ENCODE data around the gene NPAS4. TPM values are rescaled to one million over a fixed set of nuclear protein-coding genes. Genes with fewer than 3 reads are reported as not detected.

Gene NPAS4
- total and polyA plus RNA-seq, 4 experiments from 2014 or later = not detected

DNA sequence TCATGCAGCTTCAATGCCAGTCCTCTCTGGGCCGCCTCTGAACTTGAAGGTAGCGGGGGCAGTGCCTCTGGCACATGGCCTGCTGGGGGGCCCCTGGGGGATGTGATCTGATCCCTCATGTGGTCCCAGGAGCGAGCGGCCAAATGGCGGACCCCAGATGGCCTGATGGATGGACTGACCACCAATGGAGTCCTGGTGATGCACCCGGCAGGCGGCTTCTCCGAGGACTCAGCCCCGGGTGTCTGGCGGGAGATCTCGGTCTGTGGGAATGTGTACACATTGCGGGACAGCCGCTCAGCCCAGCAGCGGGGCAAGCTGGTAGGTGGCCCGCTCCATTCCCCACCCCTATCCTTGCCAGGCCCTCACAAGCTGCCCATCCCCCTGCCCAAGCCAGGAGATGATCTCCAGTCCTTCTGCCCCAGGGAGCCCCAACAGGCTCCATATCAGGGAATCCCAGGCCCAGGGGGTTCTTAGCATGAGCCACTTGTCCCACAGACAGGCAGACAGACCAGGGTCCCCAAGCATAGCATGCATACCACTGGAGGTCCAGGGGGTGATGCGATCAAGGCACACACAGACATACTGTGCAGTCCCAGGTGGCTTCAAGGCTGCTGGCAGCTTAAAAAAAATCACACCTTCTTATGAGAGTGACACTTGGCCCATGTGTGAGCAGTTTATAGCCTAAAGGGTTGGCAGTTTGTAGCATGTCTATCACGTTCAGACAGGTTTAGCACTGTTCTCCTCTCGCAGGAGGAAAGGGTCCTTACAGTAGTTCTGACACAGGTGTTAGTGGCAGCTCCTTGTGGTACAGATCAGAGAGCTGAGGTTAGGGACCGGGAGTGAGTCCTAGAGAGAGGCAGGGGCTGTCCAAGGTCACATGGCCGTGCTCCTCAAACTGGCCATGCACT is 53.0 kb downstream of the NPAS4 start:
- Histone ChIP-seq H3K4me1 (ENCODE audit: insufficient read depth, low read length) (no peaks in the 10 kb centered on the region), H3K36me3 (ENCODE audit: insufficient read depth, low read length) (peaks cover 9% of the 10 kb centered on the region), H3K27ac (ENCODE audit: low read depth, low read length) (no peak overlapping the region), H3K27me3 (ENCODE audit: insufficient read depth, low read length) (no peaks in the 10 kb centered on the region), H3K4me3 (ENCODE audit: low read length in 2 of 2) (no peak overlapping the region), H3K9me3 (ENCODE audit: control insufficient read depth in 1 of 2, low read length in 2 of 2) (no peaks in the 10 kb centered on the region)
- no peaks in the 10 kb centered on the region for H3K9me3 Mint-ChIP-seq
- peak overlapping the region in 2 of 7 donors; percentile 23 to 81 for H3K27ac Mint-ChIP-seq
- ChIA-PET CTCF (ENCODE audit: partially characterized antibody) (interaction anchor here (1.7 kb wide), 1 partner anchor 35 kb away, joined by 3 read pairs; the partner anchor contains the start of gene MRPL11), POLR2A (ENCODE audit: partially characterized antibody) (no interaction called here)
- intact Hi-C loops (cut with micrococcal nuclease) = no loop called here
- no peaks in the 10 kb centered on the region for H3K27me3 Mint-ChIP-seq
- H3K36me3 Mint-ChIP-seq = peaks cover 5 to 8% of the 10 kb centered on the region in 2 donors
- H3K4me1 Mint-ChIP-seq = peaks cover 1 to 18% (median 4%) of the 10 kb centered on the region in 4 donors
- no peak overlapping the region for H3K4me3 Mint-ChIP-seq
- no peak for DNase-seq

DNA sequence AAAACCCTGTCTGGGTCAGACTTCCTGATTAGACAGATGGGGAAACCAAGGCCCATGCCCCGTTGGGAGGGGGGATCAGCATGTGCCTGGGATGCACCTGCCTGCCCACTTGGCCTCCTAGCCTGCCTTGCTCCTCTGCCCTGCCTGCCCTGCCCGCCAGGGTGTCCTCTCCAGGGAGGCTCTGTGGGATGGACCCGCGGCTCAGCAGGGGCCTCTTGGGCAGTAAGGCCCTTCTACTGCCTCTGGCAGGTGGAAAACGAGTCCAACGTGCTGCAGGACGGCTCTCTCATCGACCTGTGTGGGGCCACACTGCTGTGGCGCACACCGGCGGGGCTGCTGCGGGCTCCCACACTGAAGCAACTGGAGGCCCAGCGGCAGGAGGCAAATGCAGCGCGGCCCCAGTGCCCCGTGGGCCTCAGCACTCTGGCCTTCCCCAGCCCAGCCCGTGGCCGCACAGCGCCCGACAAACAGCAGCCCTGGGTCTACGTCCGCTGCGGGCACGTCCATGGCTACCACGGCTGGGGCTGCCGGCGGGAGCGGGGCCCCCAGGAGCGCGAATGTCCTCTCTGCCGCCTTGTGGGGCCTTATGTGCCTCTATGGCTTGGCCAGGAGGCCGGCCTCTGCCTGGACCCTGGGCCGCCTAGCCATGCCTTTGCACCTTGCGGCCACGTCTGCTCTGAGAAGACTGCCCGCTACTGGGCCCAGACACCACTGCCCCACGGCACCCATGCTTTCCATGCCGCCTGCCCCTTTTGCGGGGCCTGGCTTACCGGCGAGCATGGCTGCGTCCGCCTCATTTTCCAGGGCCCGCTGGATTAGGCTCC is 54.7 kb downstream of the NPAS4 start:
- H3K36me3 Mint-ChIP-seq = peaks cover 5 to 15% of the 10 kb centered on the region in 2 donors
- DNase-seq = no peak
- Histone ChIP-seq H3K9me3 (ENCODE audit: control insufficient read depth in 1 of 2, low read length in 2 of 2) (no peaks in the 10 kb centered on the region), H3K27me3 (ENCODE audit: insufficient read depth, low read length) (no peaks in the 10 kb centered on the region), H3K36me3 (ENCODE audit: insufficient read depth, low read length) (peaks cover 9% of the 10 kb centered on the region), H3K4me1 (ENCODE audit: insufficient read depth, low read length) (peaks cover 11% of the 10 kb centered on the region), H3K27ac (ENCODE audit: low read depth, low read length) (no peak overlapping the region), H3K4me3 (ENCODE audit: low read length in 2 of 2) (no peak overlapping the region)
- no peaks in the 10 kb centered on the region for H3K9me3 Mint-ChIP-seq
- H3K4me1 Mint-ChIP-seq = peaks cover 8 to 30% (median 11%) of the 10 kb centered on the region in 4 donors
- H3K27me3 Mint-ChIP-seq = no peaks in the 10 kb centered on the region
- ChIA-PET POLR2A (ENCODE audit: partially characterized antibody) (no interaction called here), CTCF (ENCODE audit: partially characterized antibody) (no interaction called here)
- intact Hi-C loops (cut with micrococcal nuclease) = no loop called here
- no peak overlapping the region for H3K27ac Mint-ChIP-seq
- no peak overlapping the region for H3K4me3 Mint-ChIP-seq

Other genes with a start within 250 kb of the NPAS4 start
- gene KLC2, start 163.3 kb upstream of the NPAS4 start, total RNA-seq = 10 to 100 TPM; 33.6 to 34.0 TPM
- 1 to 10 TPM; 1.7 to 7.3 TPM for gene KLC2, start 163.3 kb upstream of the NPAS4 start, polyA plus RNA-seq
- 10 to 100 TPM; 76.4 to 79.4 TPM for gene RAB1B, start 152.4 kb upstream of the NPAS4 start, total RNA-seq
- 10 to 100 TPM in 1 of 2 donors, 1 to 10 TPM in 1; 9.7 to 15.2 TPM for gene RAB1B, start 152.4 kb upstream of the NPAS4 start, polyA plus RNA-seq
- 1 to 10 TPM; 1.4 to 1.8 TPM for gene CNIH2, start 142.9 kb upstream of the NPAS4 start, total RNA-seq
- gene CNIH2, start 142.9 kb upstream of the NPAS4 start, polyA plus RNA-seq = not detected
- 10 to 100 TPM; 40.4 to 45.1 TPM for gene YIF1A, start 131.9 kb upstream of the NPAS4 start, total RNA-seq
- gene YIF1A, start 131.9 kb upstream of the NPAS4 start, polyA plus RNA-seq = 10 to 100 TPM; 53.4 to 77.5 TPM
- not detected for gene TMEM151A, start 129.1 kb upstream of the NPAS4 start, total RNA-seq
- not detected for gene TMEM151A, start 129.1 kb upstream of the NPAS4 start, polyA plus RNA-seq
- under 1 TPM in 1 of 2 experiments, not detected in 1; 0.12 TPM for gene CD248, start 104.0 kb upstream of the NPAS4 start, total RNA-seq
- gene CD248, start 104.0 kb upstream of the NPAS4 start, polyA plus RNA-seq = under 1 TPM in 1 of 2 donors, not detected in 1; 0.18 TPM
- 10 to 100 TPM in 1 of 2 experiments, 1 to 10 TPM in 1; 5.8 to 10.1 TPM for gene RIN1, start 84.6 kb upstream of the NPAS4 start, total RNA-seq
- gene RIN1, start 84.6 kb upstream of the NPAS4 start, polyA plus RNA-seq = 1 to 10 TPM; 2.1 to 4.9 TPM
- 10 to 100 TPM; 49.8 to 50.8 TPM for gene BRMS1, start 75.9 kb upstream of the NPAS4 start, total RNA-seq
- gene BRMS1, start 75.9 kb upstream of the NPAS4 start, polyA plus RNA-seq = 10 to 100 TPM; 70.3 to 78.7 TPM
- 1 to 10 TPM; 9.7 to 9.8 TPM for gene B4GAT1, start 73.4 kb upstream of the NPAS4 start, total RNA-seq
- 10 to 100 TPM; 12.2 to 12.7 TPM for gene B4GAT1, start 73.4 kb upstream of the NPAS4 start, polyA plus RNA-seq
- 10 to 100 TPM; 15.0 to 15.5 TPM for gene SLC29A2, start 49.3 kb upstream of the NPAS4 start, total RNA-seq
- 1 to 10 TPM in 1 of 2 donors, under 1 TPM in 1; 0.87 to 3.1 TPM for gene SLC29A2, start 49.3 kb upstream of the NPAS4 start, polyA plus RNA-seq
- gene MRPL11, start 17.8 kb downstream of the NPAS4 start, total RNA-seq = 10 to 100 TPM; 22.0 to 27.9 TPM
- 10 to 100 TPM; 76.9 to 78.1 TPM for gene MRPL11, start 17.8 kb downstream of the NPAS4 start, polyA plus RNA-seq
- 10 to 100 TPM; 25.3 to 25.9 TPM for gene PELI3, start 45.9 kb downstream of the NPAS4 start, total RNA-seq
- gene PELI3, start 45.9 kb downstream of the NPAS4 start, polyA plus RNA-seq = 1 to 10 TPM; 4.0 to 6.8 TPM
- 10 to 100 TPM; 21.0 to 24.0 TPM for gene DPP3, start 59.4 kb downstream of the NPAS4 start, total RNA-seq
- 10 to 100 TPM; 27.8 to 31.0 TPM for gene DPP3, start 59.4 kb downstream of the NPAS4 start, polyA plus RNA-seq
- gene BBS1, start 89.6 kb downstream of the NPAS4 start, total RNA-seq = 10 to 100 TPM; 37.3 to 41.3 TPM
- 10 to 100 TPM in 1 of 2 donors, 1 to 10 TPM in 1; 8.9 to 15.5 TPM for gene BBS1, start 89.6 kb downstream of the NPAS4 start, polyA plus RNA-seq
- 10 to 100 TPM; 24.5 to 27.2 TPM for gene ZDHHC24, start 125.0 kb downstream of the NPAS4 start, total RNA-seq
- gene ZDHHC24, start 125.0 kb downstream of the NPAS4 start, polyA plus RNA-seq = 10 to 100 TPM; 12.2 to 15.1 TPM
- gene ACTN3, start 125.9 kb downstream of the NPAS4 start, total RNA-seq = under 1 TPM; 0.17 to 0.20 TPM
- gene ACTN3, start 125.9 kb downstream of the NPAS4 start, polyA plus RNA-seq = not detected
- gene CTSF, start 147.6 kb downstream of the NPAS4 start, total RNA-seq = 10 to 100 TPM; 28.1 to 31.7 TPM
- 10 to 100 TPM; 13.3 to 18.5 TPM for gene CTSF, start 147.6 kb downstream of the NPAS4 start, polyA plus RNA-seq
- not detected for gene CCDC87, start 172.0 kb downstream of the NPAS4 start, total RNA-seq
- under 1 TPM in 1 of 2 donors, not detected in 1; 0.34 TPM for gene CCDC87, start 172.0 kb downstream of the NPAS4 start, polyA plus RNA-seq
- 10 to 100 TPM; 61.0 to 61.5 TPM for gene CCS, start 172.2 kb downstream of the NPAS4 start, total RNA-seq
- 10 to 100 TPM; 36.1 to 38.7 TPM for gene CCS, start 172.2 kb downstream of the NPAS4 start, polyA plus RNA-seq
- 100 to 1,000 TPM; 158 to 196 TPM for gene RBM14, start 195.6 kb downstream of the NPAS4 start, total RNA-seq
- 10 to 100 TPM; 66.2 to 78.2 TPM for gene RBM14, start 195.6 kb downstream of the NPAS4 start, polyA plus RNA-seq
- gene RBM4, start 217.7 kb downstream of the NPAS4 start, total RNA-seq = 100 to 1,000 TPM; 183 to 189 TPM
- gene RBM4, start 217.7 kb downstream of the NPAS4 start, polyA plus RNA-seq = 100 to 1,000 TPM; 213 to 231 TPM

Data from CD4-positive, alpha-beta memory T cell (primary cell).